Measurements from ENCODE around the gene ARHGAP6.

DNA sequence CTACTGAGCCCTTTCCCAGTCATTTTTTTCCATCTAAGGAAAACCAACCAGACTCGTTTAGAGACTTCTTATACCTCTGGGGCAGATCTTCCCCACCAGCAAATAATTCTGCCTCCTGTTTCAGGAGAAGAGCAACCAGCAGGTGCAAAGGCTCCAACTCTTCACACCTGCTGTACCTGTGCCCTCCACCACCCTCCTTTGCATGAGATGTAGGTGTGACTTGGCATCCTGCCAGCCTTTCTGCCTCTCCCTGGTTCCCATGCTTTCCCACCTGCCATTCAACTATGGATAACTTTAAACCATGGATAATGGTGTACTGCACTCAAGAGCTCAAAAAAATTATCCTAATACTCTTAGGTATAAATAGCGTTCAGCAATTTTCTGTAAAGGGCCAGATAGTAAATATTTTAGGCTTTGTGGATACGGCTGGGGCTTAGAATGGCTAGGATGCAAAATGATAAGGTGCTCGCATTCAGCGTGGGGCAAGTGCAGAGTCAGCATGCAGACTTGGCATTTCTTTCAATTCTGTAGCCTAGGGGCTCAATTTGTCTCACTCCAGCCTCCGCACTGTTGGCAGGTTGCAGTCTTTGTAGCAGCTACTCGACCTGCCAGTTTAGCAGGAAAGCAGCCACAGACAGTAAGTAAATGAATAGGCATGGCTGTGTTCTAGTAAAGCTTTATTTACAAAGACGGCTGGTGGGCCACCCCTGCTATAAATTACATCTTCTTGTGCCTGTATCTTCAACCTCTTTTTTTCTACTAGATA lies 474.8 kb downstream of the ARHGAP6 start:
- TF ChIP-seq CTCF (IDR thresholded peaks at IDR 0.05; ENCODE audit: low read depth, low read length) (no peak), POLR2A (IDR thresholded peaks at IDR 0.05; ENCODE audit: extremely low read depth, insufficient read length) (no peak)
